ENCODE measurements around the gene SRSF8.

- TF ChIP-seq CTCF (IDR thresholded peaks at IDR 0.05 in 2 of 3, conservative IDR thresholded peaks at IDR 0.05 in 1 of 3; ENCODE audit: borderline replicate concordance in 1 of 3, insufficient read depth in 1 of 3, low read depth in 2 of 3, low read length in 2 of 3), result no peak
- no peak for TF ChIP-seq POLR2AphosphoS5 (IDR thresholded peaks at IDR 0.05; ENCODE audit: low read depth, low read length)
- TF ChIP-seq RAD21 (IDR thresholded peaks at IDR 0.05; ENCODE audit: low read depth), result no peak
- no peak for TF ChIP-seq EZH2 (IDR thresholded peaks at IDR 0.05)
- TF ChIP-seq ZNF274 (IDR thresholded peaks at IDR 0.05; ENCODE audit: low read depth, low read length), result no peak
Observed at GRCh38 chr11:95119361-95120060, 52.8 kb downstream of the SRSF8 start.
